Measurements from ENCODE around the gene TUT7. TPM values are rescaled to one million over a fixed set of nuclear protein-coding genes. Genes with fewer than 3 reads are reported as not detected.
"Not testable (repeated sequence)": the region's sequence is repeated elsewhere in the genome, so short reads cannot be mapped to it uniquely, and the experiment has no call there.

The TUT7 gene
- total and polyA plus RNA-seq, 10 of the 15 experiments (the other 5 are each of a cell fraction or from before 2014, with no cell fraction given): 10.0 to 49.8 (median 30.4) TPM

GRCh38 chr9:86290341-86290740 lies 63.9 kb downstream of the TUT7 start:
- RAD21 ChIA-PET (ENCODE audit: unreplicated experiment); H3K27ac ChIP-seq (ENCODE audit: control insufficient read depth, insufficient read depth); DNase-seq (ENCODE audit: low read depth, low spot score); POLR2A ChIA-PET; H2AFZ ChIP-seq (ENCODE audit: control insufficient read depth, low read depth, low read length); BruUV-seq (replicated peaks); H3K4me1 ChIP-seq (ENCODE audit: control insufficient read depth, insufficient read depth, low read length); ATAC-seq; intact Hi-C loops (cut with micrococcal nuclease; ENCODE audit: unreplicated experiment); H3K4me2 ChIP-seq (ENCODE audit: control insufficient read depth, insufficient read depth); H3K9me3 ChIP-seq (replicated peaks; ENCODE audit: control insufficient read depth, insufficient read depth, low read length); H3K79me2 ChIP-seq (ENCODE audit: control insufficient read depth, insufficient read depth, low read length); FAIRE-seq; SMC1A ChIA-PET (ENCODE audit: uncharacterized antibody, unreplicated experiment); H3K9ac ChIP-seq (ENCODE audit: control insufficient read depth, insufficient read depth, low read length); H3K27me3 ChIP-seq (replicated peaks in 1 of 2; ENCODE audit: control insufficient read depth in 2 of 2, insufficient read depth in 2 of 2, low read length in 1 of 2); H4K20me1 ChIP-seq (ENCODE audit: control insufficient read depth, insufficient read depth); CTCF ChIA-PET; H3K4me3 ChIP-seq: not testable (repeated sequence)
- H3K36me3 ChIP-seq (ENCODE audit: control insufficient read depth in 2 of 2, insufficient read depth in 2 of 2, low read length in 1 of 2): peaks cover 0 to 14% of the 10 kb centered on the region in 2 experiments; a peak in 3 of 4 replicates
- in situ Hi-C loops (cut with MboI): loop anchor here (25.0 kb wide), 1 partner anchor 478 kb away; no protein-coding TSS in a partner anchor
- 96% methylated on average over 5 of the region's 6 CpGs for WGBS (ENCODE audit: insufficient coverage, insufficient replicate concordance, low lambda C conversion rate, missing lambda C conversion rate)

- no peaks in the 10 kb centered on the region for H3K27me3 ChIP-seq (replicated peaks in 1 of 2; ENCODE audit: control insufficient read depth in 2 of 2, insufficient read depth in 2 of 2, low read length in 1 of 2)
- H3K9ac ChIP-seq (ENCODE audit: control insufficient read depth, insufficient read depth, low read length): no peak overlapping the region
- H3K27ac ChIP-seq (ENCODE audit: control insufficient read depth, insufficient read depth): no peak overlapping the region
- no peak for ATAC-seq
- 96% methylated on average over 6 of the region's 6 CpGs for WGBS (ENCODE audit: insufficient coverage, insufficient replicate concordance, low lambda C conversion rate, missing lambda C conversion rate)
- ChIA-PET POLR2A (no interaction called here), CTCF (no interaction called here), RAD21 (ENCODE audit: unreplicated experiment) (no interaction called here), SMC1A (ENCODE audit: uncharacterized antibody, unreplicated experiment) (interaction anchor here (1.0 kb wide), 1 partner anchor 62 kb away, joined by 3 read pairs; no protein-coding TSS in a partner anchor)
- intact Hi-C loops (cut with micrococcal nuclease; ENCODE audit: unreplicated experiment) (no loop called here), in situ Hi-C loops (cut with MboI) (loop anchor here (25.0 kb wide), 1 partner anchor 476 kb away; no protein-coding TSS in a partner anchor)
- no peak for DNase-seq (ENCODE audit: low read depth, low spot score)
- H3K36me3 ChIP-seq (ENCODE audit: control insufficient read depth in 2 of 2, insufficient read depth in 2 of 2, low read length in 1 of 2): peaks cover 0 to 14% of the 10 kb centered on the region in 2 experiments; a peak in 3 of 4 replicates
- no peaks in the 10 kb centered on the region for H3K4me1 ChIP-seq (ENCODE audit: control insufficient read depth, insufficient read depth, low read length)
- BruUV-seq (replicated peaks): no TSS peak
- no peak overlapping the region for H3K4me2 ChIP-seq (ENCODE audit: control insufficient read depth, insufficient read depth)
- H3K79me2 ChIP-seq (ENCODE audit: control insufficient read depth, insufficient read depth, low read length): no peaks in the 10 kb centered on the region
- no peak for FAIRE-seq
- H4K20me1 ChIP-seq (ENCODE audit: control insufficient read depth, insufficient read depth): no peaks in the 10 kb centered on the region; the same call in 1 of the 2 replicates
- no peaks in the 10 kb centered on the region for H3K9me3 ChIP-seq (replicated peaks; ENCODE audit: control insufficient read depth, insufficient read depth, low read length)
- no peak overlapping the region for H2AFZ ChIP-seq (ENCODE audit: control insufficient read depth, low read depth, low read length)
- H3K4me3 ChIP-seq: no peak overlapping the region
- no peak for TF ChIP-seq PAX8 (IDR thresholded peaks at IDR 0.05)
- TF ChIP-seq E2F8 (IDR thresholded peaks at IDR 0.05; ENCODE audit: low read depth, partially characterized antibody): no peak
- TF ChIP-seq SIX5 (IDR thresholded peaks at IDR 0.05; ENCODE audit: low read depth, low read length, severe bottlenecking): no peak
- TF ChIP-seq SPI1 (IDR thresholded peaks at IDR 0.05; ENCODE audit: borderline replicate concordance, insufficient read depth, low read depth, low read length): no peak
- TF ChIP-seq BCL3 (IDR thresholded peaks at IDR 0.05; ENCODE audit: borderline replicate concordance, insufficient read depth, low read depth, low read length, poor library complexity, severe bottlenecking): no peak
- TF ChIP-seq E4F1 (IDR thresholded peaks at IDR 0.05; ENCODE audit: borderline replicate concordance, partially characterized antibody): no peak
- TF ChIP-seq MXI1 (IDR thresholded peaks at IDR 0.05; ENCODE audit: low read depth, low read length): no peak
- TF ChIP-seq FOS (IDR thresholded peaks at IDR 0.05; ENCODE audit: borderline replicate concordance, extremely low read depth, insufficient read length): no peak
These were observed 65.6 kb downstream of the TUT7 start for GRCh38 chr9:86288499-86289198.
